Measurements from ENCODE around the gene FRS2. TPM values are rescaled to one million over a fixed set of nuclear protein-coding genes. Genes with fewer than 3 reads are reported as not detected.

The FRS2 gene
- total and polyA plus RNA-seq, 8 donors, result 2.0 to 71.0 (median 12.1) TPM

- peaks cover 0 to 6% (median 0%) of the 10 kb centered on the region in 4 donors for H3K36me3 ChIP-seq
- H3K4me1 ChIP-seq, result no peaks in the 10 kb centered on the region
- no peaks in the 10 kb centered on the region for H3K27me3 ChIP-seq
- intact Hi-C loops (cut with DNase I; ENCODE audit: low total_unique reads), result no loop called here
- no peak for DNase-seq
- WGBS, 5 donors, result 82 to 88% (median 87%) methylated on average over 2 of the region's 2 CpGs
- no peak overlapping the region for H3K27ac ChIP-seq
- H3K9me3 ChIP-seq, result peaks cover 0 to 13% (median 1%) of the 10 kb centered on the region in 4 donors
- H3K4me3 ChIP-seq, result no peak overlapping the region
- TF ChIP-seq POLR2AphosphoS5 (IDR thresholded peaks at IDR 0.05) (no peak), EP300 (IDR thresholded peaks at IDR 0.05) (no peak)
These were observed 70.8 kb downstream of the FRS2 start for GRCh38 chr12:69540987-69541386.

- peaks cover 0 to 13% (median 1%) of the 10 kb centered on the region in 4 donors for H3K9me3 ChIP-seq
- DNase-seq, result no peak
- peaks cover 0 to 6% (median 0%) of the 10 kb centered on the region in 4 donors for H3K36me3 ChIP-seq
- intact Hi-C loops (cut with DNase I; ENCODE audit: low total_unique reads), result no loop called here
- H3K4me1 ChIP-seq, result no peaks in the 10 kb centered on the region
- no peaks in the 10 kb centered on the region for H3K27me3 ChIP-seq
- H3K4me3 ChIP-seq, result no peak overlapping the region
- no peak for TF ChIP-seq POLR2A (IDR thresholded peaks at IDR 0.05)
- TF ChIP-seq EP300 (IDR thresholded peaks at IDR 0.05), result no peak
- TF ChIP-seq CTCF (IDR thresholded peaks at IDR 0.05), result no peak
- WGBS, 5 donors, result 97 to 100% (median 98%) methylated on average over 1 of the region's 1 CpG
- H3K27ac ChIP-seq, result no peak overlapping the region
These were observed 73.9 kb downstream of the FRS2 start for GRCh38 chr12:69544087-69544486.

GRCh38 chr12:69545081-69545480 is 74.9 kb downstream of the FRS2 start:
- H3K4me3 ChIP-seq, result no peak overlapping the region
- no peak for TF ChIP-seq EP300 (IDR thresholded peaks at IDR 0.05)
- TF ChIP-seq POLR2AphosphoS5 (IDR thresholded peaks at IDR 0.05), result no peak
- TF ChIP-seq CTCF (IDR thresholded peaks at IDR 0.05), result no peak
- no peak for TF ChIP-seq POLR2A (IDR thresholded peaks at IDR 0.05)
- intact Hi-C loops (cut with DNase I; ENCODE audit: low total_unique reads), result no loop called here
- H3K4me1 ChIP-seq, result no peaks in the 10 kb centered on the region
- no peak overlapping the region for H3K27ac ChIP-seq
- WGBS, 5 donors, result 87 to 98% (median 95%) methylated on average over 1 of the region's 1 CpG
- H3K9me3 ChIP-seq, result peaks cover 0 to 13% (median 1%) of the 10 kb centered on the region in 4 donors
- H3K27me3 ChIP-seq, result no peaks in the 10 kb centered on the region
- peaks cover 0 to 6% (median 0%) of the 10 kb centered on the region in 4 donors for H3K36me3 ChIP-seq
- no peak for DNase-seq

GRCh38 chr12:69546693-69547438 is 76.7 kb downstream of the FRS2 start:
- WGBS, 5 donors, result 84 to 94% (median 87%) methylated on average over 7 of the region's 7 CpGs
- Histone ChIP-seq H3K9me3 (peaks cover 0 to 13% (median 1%) of the 10 kb centered on the region in 4 donors), H3K27ac (no peak overlapping the region), H3K4me1 (no peaks in the 10 kb centered on the region), H3K4me3 (no peak overlapping the region), H3K27me3 (no peaks in the 10 kb centered on the region), H3K36me3 (peaks cover 0 to 6% (median 0%) of the 10 kb centered on the region in 4 donors)
- no peak for DNase-seq
- intact Hi-C loops (cut with DNase I; ENCODE audit: low total_unique reads), result no loop called here
- TF ChIP-seq CTCF (IDR thresholded peaks at IDR 0.05) (no peak), EP300 (IDR thresholded peaks at IDR 0.05) (no peak), POLR2AphosphoS5 (IDR thresholded peaks at IDR 0.05) (no peak), POLR2A (IDR thresholded peaks at IDR 0.05) (no peak)

GRCh38 chr12:69548687-69549086 is 78.5 kb downstream of the FRS2 start:
- no peak for TF ChIP-seq CTCF (IDR thresholded peaks at IDR 0.05)
- TF ChIP-seq POLR2AphosphoS5 (IDR thresholded peaks at IDR 0.05), result no peak
- no peak for TF ChIP-seq EP300 (IDR thresholded peaks at IDR 0.05)
- no peak for TF ChIP-seq POLR2A (IDR thresholded peaks at IDR 0.05)
- peaks cover 0 to 2% (median 0%) of the 10 kb centered on the region in 4 donors for H3K36me3 ChIP-seq
- no peak for DNase-seq
- H3K4me1 ChIP-seq, result peaks cover 0 to 6% (median 3%) of the 10 kb centered on the region in 4 donors
- H3K4me3 ChIP-seq, result no peak overlapping the region
- H3K27me3 ChIP-seq, result no peaks in the 10 kb centered on the region
- intact Hi-C loops (cut with DNase I; ENCODE audit: low total_unique reads), result no loop called here
- peaks cover 0 to 10% (median 1%) of the 10 kb centered on the region in 4 donors for H3K9me3 ChIP-seq
- no peak overlapping the region for H3K27ac ChIP-seq
